NCI-H2107 treated with DMSO at 0.1 percent for 48 hours (cell line): ENCODE measurements around the gene MRPS15.

ENCODE experiments used
- DNase-seq: peaks from one replicate; lab custom pipeline; 2025; ENCODE audit not compliant: unreplicated experiment; lab: John Stamatoyannopoulos, UW

MRPS15 gene

GRCh38 chr1:36421649-36422048, 42.5 kb downstream of the MRPS15 start:
- no peak for DNase-seq

GRCh38 chr1:36420836-36421317, 43.3 kb downstream of the MRPS15 start:
- DNase-seq, result peak; percentile 44

GRCh38 chr1:36420409-36420808, 43.8 kb downstream of the MRPS15 start:
- DNase-seq, result no peak

DNA sequence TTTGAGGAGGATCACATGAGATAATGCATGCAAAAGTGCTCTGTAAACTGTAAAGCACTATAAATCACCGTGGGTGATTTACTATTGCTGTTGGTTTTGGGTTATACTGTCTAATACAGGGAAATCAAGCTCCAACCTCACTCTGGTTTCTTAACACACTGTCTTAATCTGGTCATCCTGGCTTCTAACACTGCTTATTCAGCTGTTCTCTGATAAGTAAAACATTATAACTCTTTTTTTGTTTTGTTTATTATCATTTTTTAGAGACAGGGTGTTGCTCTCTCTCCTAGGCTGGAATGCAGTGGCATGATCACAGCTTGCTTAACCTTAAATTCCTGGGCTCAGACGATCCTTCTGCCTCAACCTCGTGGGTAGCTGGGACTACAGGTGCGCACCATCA, 44.6 kb downstream of the MRPS15 start:
- no peak for DNase-seq

- no peak for DNase-seq
Measured at GRCh38 chr1:36419140-36419539, 45.0 kb downstream of the MRPS15 start.

DNA sequence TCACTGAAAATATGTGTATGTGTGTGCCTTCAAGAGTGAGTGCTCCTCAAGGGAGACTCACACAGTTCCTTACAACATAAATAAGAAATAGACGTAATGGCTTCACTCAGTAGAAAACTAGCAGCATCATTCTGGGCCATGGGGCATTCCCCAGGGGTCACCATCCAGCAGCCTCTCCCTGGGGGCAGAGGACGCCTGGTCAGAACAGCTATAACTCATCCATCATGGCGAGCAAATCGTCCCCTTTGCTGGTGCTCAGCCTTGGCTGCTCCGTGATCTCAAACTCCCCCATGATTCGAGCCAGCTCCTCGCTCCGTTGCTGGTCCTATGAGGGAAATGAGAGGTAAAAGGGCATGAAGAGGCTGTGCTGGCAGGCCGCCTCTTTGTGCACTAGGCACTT, 46.3 kb downstream of the MRPS15 start:
- DNase-seq, result no peak

DNA sequence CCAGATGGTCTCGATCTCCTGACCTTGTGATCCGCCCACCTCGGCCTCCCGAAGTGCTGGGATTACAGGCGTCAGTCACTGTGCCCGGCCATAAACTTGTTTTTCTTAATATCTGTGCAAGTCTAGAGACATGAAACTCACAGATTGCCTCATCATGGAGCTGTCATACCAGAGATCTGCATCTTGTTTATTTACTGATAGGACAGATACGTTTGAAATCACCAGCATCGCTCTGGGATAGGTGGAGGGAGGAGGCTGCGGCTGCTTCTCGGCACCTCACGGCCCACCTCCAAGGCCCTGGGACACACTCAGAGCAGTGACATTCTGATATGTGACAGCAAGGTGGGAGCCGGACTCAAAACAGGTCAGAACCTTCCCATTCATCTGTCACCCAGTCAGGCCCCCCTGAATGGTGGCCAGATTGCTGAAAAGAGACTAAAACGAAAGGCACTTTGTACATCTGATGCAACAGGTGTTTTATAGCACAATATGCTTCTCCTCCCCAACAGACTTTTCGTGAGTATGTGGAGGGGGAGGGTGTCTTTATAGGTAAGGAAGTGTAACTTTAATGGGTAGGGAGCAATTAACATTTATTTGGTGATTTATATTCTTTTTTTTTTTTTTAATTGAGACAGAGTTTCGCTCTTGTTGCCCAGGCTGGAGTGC, 48.4 kb downstream of the MRPS15 start:
- no peak for DNase-seq

GRCh38 chr1:36414384-36414783, 49.8 kb downstream of the MRPS15 start:
- no peak for DNase-seq

DNA sequence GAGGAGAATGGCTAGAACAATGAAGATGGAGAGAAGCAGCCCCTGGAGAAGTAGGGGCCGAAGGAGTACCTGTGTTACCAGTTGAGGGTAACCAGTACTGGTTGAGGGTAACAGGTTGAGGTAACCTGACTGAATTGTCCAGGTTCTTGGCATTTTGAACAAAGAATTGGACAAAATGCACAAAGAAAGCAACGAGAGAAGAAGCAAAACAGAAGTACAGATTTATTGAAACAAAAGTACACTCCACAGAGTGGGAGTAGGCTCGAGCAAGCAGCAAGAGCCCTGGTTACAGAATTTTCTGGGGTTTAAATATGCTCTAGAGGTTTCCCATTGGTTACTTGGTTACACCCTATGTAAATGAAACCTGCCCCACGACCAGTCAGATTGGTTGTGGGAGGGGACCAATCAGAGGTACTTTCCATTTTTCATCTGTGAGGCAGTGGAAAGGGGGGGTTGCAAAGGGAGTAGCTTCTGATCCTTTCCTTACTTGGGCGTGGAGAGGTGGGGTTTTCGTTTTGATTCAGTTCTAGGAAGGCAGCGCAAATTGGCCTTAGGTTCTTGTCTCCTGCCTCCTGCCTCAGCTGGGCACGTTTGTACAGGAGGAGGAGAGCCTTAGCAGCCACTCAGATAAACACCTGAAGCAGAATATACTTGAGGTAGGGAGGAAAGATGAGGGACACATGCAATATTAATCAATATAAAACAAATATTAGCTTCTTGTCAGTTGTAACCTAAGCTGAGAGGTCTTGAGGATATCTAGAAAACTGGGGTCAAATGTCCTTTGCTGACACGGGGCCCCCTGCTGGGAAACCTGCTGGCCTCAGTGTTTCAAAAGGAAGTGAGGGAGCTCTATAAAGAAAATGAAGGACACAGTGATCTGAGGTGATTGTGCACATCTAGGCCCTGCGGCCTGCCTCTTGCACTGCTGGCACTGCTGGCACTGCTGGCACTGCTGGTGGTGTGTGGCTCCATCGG, 52.2 kb downstream of the MRPS15 start:
- DNase-seq, result no peak

GRCh38 chr1:36408479-36408878, 55.7 kb downstream of the MRPS15 start:
- no peak for DNase-seq

DNA sequence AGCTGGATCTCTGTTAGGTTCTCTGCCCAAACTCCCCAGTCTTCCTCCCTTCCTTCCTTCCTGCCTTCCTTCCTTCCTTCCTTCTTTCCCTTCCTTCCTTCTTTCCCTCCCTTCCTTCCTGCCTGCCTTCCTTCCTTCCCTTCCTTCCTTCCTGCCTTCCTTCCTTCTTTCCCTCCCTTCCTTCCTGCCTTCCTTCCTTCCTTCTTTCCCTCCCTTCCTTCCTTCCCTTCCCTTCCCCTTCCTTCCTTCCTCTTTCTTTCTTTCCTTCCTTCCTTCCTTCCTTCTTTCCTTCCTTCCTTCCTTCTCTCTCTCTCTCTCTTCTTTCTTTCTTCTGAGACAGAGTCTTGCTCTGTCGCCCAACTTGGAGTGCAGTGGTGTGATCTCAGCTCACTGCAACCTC, 57.7 kb downstream of the MRPS15 start:
- DNase-seq, result no peak
